HG02852 (cell line): ENCODE data around the gene LRATD1.
A peak's percentile ranks its signal among the peaks of the same experiment; 100 is the strongest.

Source experiments
- ATAC-seq: cut with Tn5 transposase; IDR thresholded peaks from one replicate; pipeline ENCODE4 v1.9.1; 2021; ENCODE audit warnings: mild to moderate bottlenecking, moderate library complexity; ENCODE audit not compliant: unreplicated experiment

LRATD1 gene

DNA sequence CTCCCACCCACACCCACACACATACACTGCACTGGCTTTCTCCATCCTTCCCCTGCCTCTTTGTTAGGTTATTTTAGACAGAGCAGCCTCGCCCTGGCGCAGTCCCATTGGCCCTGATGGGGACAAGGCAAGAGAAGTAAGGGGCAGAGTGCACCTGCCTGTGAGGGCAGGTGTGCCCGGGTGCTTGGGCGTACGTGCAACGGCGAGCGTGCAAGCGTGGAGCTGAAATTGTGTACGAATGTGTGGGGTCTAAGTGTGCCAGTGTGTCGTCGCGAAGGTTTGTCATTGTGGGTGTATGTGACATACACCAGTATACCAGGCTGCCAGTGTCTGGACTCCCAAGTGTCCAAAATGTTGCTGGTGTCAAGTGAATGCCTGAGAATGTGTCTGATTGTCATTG, 544 bp downstream of the LRATD1 start:
- no peak for ATAC-seq

DNA sequence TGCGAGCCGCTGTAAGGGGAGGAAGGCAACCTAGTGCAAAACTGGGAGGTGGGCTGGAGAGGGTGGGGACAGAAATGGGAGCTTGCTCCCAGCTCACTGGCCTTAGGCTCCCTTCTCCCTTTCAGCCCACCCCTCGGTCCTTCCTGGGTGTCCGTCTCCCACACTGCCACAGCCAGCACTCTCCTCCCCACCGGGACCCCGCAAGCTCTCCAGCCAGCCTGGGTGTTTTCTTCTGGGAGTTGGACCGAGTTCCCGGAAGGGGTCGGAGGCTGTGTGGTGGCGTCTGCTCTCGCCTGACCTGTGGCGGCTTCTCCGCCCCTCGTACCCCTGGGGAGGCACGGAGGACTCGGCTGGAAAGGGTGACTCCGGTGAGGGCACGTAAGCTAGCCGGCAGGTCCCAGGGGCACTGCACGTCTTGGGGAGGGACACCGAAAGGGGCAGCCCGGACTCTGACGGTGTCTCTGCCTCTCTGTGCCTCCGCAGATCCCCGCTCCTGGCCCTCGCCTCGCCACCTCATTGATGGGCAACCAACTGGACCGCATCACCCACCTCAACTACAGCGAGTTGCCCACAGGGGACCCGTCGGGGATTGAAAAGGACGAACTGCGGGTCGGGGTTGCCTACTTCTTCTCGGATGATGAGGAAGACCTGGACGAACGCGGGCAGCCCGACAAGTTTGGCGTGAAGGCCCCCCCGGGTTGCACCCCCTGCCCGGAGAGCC, 1.1 kb downstream of the LRATD1 start:
- no peak for ATAC-seq

DNA sequence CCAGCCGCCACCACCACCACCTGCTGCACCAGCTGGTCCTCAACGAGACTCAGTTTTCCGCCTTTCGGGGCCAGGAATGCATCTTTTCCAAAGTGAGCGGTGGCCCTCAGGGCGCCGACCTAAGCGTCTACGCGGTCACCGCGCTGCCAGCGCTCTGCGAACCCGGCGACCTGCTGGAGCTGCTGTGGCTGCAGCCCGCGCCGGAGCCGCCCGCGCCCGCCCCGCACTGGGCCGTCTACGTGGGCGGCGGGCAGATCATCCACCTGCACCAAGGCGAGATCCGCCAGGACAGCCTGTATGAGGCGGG, 1.6 kb downstream of the LRATD1 start:
- no peak for ATAC-seq

DNA sequence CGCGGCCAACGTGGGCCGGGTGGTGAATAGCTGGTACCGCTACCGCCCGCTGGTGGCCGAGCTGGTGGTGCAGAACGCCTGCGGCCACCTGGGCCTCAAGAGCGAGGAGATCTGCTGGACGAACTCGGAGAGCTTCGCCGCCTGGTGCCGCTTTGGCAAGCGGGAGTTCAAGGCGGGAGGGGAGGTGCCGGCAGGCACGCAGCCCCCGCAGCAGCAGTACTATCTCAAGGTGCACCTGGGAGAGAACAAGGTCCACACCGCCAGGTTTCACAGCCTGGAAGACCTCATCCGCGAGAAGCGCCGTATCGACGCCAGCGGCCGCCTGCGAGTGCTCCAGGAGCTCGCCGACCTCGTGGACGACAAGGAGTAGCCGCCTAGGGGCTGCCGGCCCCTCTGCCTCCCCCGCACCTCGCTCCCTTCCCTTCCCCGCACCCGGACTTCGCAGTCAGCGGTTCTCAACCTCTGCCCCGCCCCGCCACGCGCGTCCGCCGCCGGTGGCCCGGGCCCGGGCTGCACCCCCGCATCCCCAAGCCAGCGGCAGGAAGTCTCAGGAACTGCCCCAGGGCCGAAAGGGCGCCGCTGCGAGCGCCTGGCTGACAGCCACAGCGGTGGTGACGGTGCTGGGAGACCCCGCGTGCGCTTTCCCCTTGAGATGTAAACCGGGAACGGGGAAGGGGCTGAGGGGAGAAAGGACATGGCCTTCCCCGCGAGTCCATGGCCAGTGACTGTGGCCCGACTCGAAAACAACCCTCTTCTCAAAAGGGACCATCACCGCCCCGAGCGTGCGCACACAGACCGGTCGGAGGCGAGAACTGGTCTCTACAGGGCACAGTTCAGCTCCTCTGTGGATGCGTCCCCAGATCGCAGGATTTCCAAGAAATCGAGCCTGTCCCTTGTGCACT, 2.2 kb downstream of the LRATD1 start:
- ATAC-seq = no peak

DNA sequence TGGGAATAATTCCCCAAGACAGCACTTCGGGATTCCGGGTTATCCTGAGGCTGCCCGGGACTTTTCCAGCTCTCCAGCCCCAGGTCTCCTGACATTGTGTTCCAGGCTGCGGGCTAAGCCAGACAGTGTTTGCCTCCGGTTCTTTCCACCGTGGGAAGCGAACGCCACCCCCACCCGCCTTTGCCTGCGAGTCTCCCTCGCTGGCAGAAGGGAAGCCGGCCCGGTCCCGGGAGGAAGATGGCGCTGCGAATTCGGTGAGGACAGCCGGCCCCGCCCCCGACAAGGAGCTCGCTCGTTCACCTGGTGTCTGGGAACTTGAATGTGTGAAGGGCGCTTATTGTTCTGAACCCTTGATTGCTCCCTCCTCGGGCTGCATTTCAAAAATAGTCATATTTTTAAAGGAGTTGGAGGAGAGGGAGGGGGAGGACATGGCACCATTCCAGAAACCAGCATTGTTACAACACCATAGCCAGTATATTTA, 2.9 kb downstream of the LRATD1 start:
- ATAC-seq = no peak

DNA sequence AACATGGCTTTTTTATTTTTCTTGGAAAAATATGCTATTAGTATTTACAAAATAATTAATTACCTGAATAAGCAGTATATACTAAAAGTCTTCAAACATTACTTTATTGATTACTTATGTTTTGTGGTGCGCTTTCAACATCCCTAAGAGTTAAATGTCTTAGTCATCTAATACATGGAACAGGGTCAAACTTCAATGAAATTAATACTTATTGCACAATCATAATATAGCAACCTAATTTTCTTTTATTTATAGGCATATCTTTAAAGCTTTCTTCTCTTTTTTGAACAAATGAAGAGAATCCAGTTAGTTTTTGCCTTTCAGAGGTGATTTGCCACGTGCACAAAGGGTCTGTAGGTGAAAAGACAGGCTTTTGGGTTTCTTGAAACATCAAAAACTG, 6.0 kb downstream of the LRATD1 start:
- ATAC-seq = no peak

DNA sequence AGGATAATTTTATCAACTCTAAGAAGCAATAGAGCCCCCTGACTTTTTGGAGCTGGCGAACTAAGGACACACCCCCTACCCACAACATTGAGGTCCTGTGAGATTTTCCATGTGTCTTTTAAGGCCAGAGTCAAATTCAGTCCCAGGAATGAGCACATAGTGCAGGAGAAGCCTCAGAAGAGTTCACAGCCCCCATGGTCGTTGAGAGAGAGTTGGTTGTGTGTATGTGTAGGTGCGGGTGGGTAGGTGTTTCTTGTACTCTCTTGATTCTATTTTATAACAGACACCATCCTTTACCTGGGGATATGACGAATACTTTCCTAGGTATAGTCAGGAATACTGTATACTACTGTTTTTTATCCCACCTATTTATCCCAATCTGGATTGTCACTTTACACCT, 8.6 kb downstream of the LRATD1 start:
- no peak for ATAC-seq

DNA sequence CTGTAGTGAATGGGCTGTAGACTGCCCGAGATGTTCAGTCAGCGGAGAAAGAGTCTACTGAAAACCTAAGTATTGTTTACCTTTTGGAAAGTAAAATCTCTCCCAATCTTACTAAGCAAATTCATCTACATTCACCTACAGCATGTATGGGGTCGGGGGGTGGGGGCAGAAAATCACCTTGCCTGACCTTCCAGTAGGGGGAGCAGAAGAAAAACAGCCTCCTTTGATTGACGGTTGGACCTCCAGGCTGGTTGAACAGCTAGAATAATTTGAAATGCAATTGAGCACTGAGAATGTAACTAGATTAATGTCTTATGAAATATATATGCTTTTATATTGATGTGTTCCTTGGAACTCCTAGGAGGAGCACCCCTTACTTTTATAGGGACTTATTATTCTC, 10.0 kb downstream of the LRATD1 start:
- ATAC-seq = no peak

DNA sequence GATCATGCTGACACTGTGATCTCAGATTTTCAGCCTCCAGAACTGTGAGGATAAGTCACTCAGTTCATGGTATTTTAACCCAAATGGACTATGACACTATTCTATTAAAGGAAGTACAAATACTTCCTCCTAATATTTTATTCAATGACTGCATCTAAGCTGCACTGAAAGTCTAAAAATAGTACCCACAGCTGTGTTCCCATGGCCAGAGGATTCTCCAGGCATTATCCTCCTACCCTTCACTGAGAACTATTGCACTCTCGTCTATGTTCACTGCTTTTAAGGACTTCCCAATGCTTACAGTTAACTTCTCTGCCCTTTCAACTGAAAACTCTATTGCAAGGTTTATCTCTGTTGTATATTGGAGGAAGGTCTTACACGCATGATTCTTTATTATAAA, 15.2 kb downstream of the LRATD1 start:
- ATAC-seq = no peak

DNA sequence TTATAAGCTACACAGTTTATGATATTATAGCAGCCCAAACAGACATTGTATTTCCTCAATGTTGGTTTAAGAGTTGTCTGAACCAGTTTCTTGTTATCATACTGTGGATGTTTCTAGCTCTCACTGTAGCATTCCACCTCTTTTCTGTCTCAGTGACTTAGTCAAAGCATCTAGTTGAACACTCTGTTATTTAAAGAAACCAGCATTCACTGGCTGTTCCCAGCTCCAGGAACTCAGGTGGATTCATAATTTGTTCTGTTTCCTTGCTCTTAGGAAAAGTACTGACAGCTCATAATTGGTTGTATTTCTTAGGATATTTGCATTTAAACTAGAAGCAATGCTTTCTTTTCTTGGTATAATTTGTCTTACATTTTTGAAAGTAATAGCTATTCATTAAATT, 17.5 kb downstream of the LRATD1 start:
- no peak for ATAC-seq

DNA sequence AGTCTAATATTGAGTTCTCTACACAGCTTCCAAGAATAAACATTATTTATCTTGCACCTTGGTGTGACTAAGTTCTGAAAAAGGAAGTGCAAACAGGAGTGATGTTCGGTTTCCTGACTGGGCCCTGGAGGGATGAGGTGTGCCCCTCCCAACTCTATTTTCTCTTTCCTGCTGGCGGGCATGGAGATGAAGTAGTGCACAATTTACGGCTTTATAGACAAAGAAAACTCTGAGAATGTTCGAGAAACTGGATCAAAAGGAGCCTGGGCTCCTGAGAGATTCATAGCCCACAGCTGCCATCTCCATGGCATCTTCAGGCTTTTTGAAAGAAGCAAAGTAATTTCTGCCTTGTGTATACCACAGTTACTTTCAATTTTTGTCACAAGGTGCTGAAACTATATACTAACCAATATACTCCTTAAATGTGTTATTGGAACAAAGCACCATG, 22.3 kb downstream of the LRATD1 start:
- peak; percentile 93 for ATAC-seq

DNA sequence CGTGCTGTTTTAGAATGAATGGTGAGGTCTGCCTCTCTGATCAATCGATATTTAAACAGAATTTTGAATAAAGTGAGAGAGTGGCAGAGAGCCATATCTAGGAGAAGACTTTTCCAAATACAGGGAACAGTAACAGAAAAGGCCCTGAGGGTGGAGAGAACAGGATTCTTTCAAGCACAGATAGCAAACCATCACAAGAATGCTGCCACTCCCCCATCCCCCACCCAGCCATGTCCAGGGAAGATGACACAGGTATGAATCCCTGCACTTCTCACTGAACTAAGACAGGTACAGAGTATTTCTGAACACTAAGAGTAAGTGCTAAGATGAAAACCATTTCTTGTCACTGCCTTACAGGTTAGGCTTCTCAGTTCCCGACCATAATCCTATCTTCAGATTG, 23.6 kb downstream of the LRATD1 start:
- ATAC-seq = no peak

DNA sequence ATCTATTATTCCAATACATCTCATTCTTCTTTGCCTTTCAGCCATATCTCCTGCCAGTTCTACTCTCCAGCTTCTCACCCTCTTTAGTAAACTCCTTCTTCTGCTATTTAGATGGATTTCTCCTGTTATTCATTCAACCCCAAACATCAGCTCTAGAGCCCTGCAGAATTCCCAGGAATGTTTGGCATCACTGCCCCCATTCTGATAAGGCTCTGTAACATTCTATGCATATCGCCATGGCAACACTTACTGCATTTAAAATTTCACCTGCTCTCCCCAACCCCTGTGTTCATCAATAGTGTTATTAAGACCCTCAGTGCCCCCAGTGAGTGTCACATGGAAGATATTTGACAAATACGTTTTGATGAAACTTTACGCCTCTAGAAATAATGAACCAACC, 28.6 kb downstream of the LRATD1 start:
- ATAC-seq = no peak

DNA sequence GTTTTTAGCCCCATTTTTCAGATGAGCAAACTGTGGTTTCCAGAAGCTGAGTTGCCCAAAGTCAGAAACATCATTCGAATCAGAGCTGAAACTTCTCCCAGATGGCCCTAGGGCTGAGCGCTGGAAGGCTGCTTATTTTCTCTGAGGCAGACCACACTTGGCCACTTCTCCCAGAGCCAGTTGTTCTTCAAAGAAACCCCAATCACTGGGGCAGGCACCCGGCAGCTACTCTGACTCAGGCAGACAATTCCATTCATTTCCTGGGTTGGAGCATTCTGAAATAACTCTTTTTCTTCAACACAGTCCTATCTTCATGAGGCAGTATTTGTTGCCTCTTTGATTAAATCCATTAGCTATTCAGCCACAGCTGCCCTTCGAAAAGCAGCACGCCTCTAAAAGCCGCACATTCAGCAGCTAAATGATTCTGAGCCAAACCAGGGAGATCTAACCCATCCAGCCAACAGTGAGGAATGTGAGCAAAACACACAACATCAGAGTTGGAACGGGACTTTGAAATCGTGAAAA, 40.9 kb downstream of the LRATD1 start:
- no peak for ATAC-seq

DNA sequence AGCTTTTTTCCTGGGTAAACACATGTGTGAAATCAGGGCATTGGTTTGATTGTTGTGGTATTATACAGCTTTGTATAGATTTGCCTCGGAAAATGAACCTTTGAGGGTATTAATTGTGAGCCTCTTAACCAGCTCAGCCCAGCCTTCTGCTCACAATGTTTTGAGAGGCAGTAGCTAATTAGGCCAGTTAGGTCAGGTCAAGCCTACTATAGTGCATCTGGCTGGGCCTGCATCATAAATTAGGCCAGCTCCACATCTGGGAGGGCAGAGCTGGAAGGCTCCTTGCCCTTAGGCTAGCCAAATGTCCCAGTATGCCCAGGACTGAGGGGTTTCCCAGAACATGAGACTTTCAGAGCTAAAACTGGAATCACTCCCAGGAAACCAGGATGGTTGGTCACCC, 43.0 kb downstream of the LRATD1 start:
- no peak for ATAC-seq

DNA sequence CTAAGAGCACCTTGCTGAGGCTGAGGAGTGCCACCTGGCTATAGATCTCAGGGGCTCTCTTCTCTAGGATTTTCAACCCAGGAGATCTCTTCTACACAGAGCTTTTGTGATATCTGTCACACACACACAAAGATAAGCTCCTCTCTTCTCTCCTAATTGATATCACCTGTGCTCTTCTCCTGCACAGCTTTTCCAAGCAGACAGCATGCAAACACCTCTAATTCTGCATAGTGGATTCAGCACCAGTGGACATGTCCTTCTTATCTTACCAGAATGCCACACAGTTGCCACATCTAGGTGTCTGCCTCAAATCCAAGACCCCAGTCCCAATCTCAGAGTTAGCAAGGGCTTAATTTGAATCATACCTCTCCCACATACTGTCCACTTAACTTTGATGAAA, 43.9 kb downstream of the LRATD1 start:
- ATAC-seq = no peak

DNA sequence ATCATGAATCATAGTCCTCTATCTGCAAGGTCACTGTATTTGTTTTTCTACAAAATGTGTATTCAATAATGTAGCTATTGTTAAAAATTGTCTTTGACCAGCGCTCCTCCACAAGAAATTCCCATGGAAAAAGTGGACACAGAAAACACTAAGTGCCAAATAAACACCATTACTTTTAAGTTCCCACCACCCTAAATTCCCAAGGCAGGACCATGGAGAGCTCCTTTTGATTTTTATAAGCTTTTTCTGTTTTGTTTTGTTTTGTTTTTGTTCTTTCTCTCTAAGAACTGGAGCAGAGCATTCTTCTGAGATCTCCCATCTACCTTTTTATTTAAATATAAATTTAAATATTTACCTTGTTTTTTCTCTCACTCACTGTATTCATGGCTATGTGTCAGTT, 44.5 kb downstream of the LRATD1 start:
- ATAC-seq = no peak

DNA sequence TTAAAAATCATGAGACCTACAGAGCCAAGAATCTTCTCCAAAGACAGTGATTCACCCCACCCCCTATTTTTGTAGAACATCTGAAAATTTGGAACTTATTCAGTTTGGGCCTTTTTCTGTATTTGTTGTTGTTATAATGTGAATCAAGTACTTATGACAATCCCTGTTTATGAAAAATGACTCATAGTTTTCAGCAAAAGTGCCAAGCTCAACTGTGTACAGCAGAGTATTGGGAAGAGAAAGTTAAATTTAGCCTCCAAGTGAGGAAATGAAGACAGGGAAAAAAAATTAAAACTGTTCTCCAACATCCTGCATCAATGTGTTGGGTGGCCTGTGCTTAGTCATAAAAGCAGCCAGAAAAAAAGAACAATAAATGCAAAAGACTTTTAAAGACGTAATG, 46.2 kb downstream of the LRATD1 start:
- no peak for ATAC-seq

DNA sequence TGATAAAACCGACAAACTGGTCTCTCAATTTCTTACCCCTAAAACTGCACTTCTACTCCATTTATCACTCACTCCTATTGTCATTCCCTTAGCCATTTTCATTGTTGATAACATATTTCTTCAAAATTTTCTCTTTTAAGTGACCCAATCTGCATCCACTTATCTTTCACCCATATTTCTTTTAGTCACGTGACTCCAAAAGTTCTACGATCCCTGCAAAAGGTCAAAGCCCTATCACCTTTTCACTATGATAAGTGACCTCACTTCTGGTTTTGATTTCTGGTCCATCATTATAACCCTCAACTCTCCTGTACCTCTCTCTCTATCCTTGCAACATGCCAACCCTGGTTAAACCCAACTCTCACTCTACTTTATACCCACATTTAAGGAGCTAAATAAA, 49.1 kb downstream of the LRATD1 start:
- ATAC-seq = no peak
